NCI-H146 treated with DMSO at 0.1 percent for 48 hours (cell line): Measurements from ENCODE around the gene FRYL.
A peak's percentile ranks its signal among the peaks of the same experiment; 100 is the strongest.
"Not testable (repeated sequence)": the region's sequence is repeated elsewhere in the genome, so short reads cannot be mapped to it uniquely, and the experiment has no call there.

Experiments used
- DNase-seq: peaks from one replicate; lab custom pipeline; 2025; ENCODE audit not compliant: unreplicated experiment; lab: John Stamatoyannopoulos, UW

FRYL gene

GRCh38 chr4:48786549-48786948 lies 6.5 kb upstream of the FRYL start:
- DNase-seq: no peak

GRCh38 chr4:48785302-48785701 lies 5.2 kb upstream of the FRYL start:
- DNase-seq: no peak

- peak; percentile 48 for DNase-seq
Measured at GRCh38 chr4:48781968-48782367, 1.9 kb upstream of the FRYL start.

- DNase-seq: peak; percentile 48
Measured at GRCh38 chr4:48780865-48781214, 761 bp upstream of the FRYL start.

DNA sequence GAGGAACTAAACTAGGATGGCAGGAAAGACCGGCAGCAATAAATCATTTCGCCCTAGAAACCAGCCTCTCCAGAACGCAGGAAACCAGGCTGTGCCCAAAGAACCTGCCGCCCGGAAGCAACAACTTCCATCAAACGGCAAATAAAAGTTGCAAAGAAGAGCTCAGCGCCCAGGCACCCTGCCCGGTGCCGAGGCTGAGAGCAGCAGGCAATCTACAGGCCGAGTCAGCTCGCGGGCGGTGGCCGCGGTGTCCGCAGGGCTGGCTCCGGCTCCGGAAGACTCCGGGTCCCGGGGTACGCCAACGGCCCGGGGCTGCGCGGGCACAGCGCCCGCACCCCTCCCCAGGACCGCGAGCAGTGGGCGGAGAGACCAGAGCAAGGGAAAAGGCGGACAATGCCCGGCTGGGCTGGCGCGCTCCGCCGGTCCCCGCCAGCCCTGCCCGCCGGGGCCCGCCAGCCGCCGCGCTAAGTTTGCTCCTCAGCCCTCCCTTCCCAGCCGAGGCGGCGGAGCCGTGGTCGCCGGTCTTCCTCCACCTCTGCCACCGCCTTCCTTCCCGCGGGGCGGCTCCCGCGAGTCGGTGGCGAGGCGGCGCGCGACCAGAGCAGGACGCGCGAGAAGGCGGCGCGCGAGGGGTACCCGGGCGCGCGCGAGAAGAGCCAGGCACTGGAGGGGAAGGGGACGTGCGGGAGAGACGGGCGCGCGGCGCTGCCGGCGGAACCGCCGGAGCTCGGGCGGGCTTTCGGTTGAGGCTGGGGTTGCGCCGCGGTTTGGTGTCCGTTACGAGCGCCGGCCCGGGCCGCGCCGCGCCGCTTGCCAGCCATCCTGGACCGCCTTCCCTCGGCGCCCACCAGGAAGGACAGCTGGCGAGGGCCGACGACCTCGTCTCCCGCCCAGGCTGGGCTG lies 733 bp downstream of the FRYL start:
- DNase-seq: peak; percentile 43

GRCh38 chr4:48778431-48779094 lies 1.5 kb downstream of the FRYL start:
- no peak for DNase-seq

DNA sequence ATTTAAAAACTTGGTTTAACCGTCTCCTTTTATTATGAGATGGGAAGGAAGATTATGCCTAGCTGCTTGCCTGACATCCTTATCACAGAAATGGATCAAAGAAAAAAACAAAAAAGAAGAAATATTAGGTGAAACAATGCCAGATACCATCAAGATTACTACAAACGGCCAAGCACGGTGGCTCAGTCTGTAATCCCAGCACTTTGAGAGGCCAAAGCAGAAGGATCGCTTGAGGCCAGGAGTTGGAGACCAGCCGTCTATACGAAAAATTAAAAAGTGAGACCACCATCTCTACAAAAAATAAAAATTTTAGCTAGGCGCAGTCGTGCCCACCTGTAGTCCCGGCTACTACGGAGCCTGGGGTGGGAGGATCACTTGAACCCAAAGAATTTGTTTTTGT lies 2.3 kb downstream of the FRYL start:
- no peak for DNase-seq

- no peak for DNase-seq
Measured at GRCh38 chr4:48774760-48775710, 5.0 kb downstream of the FRYL start.

GRCh38 chr4:48772556-48772955 lies 7.5 kb downstream of the FRYL start:
- no peak for DNase-seq

- DNase-seq: no peak
Measured at GRCh38 chr4:48767055-48767929, 12.8 kb downstream of the FRYL start.

- DNase-seq: no peak
Measured at GRCh38 chr4:48766131-48766792, 13.8 kb downstream of the FRYL start.

DNA sequence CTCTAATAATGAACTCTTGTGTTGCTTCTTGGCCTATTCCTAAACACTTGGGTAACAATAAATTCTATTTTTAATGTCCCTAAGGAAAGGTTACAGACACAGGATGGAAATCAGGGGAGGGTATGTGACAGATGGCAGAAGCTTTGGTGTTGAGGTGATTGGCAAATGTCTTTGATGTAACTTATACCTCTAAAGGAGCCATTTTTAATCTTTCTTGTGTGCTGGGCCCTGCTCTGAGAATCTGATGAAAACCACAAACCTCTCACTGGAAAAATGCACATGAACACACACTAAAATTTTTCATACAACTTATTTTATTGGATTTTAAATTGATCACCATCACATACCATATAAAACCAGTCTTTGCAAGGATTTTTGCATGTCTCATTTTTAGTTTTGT lies 17.7 kb downstream of the FRYL start:
- DNase-seq: no peak

GRCh38 chr4:48761286-48761685 lies 18.8 kb downstream of the FRYL start:
- DNase-seq: no peak

DNA sequence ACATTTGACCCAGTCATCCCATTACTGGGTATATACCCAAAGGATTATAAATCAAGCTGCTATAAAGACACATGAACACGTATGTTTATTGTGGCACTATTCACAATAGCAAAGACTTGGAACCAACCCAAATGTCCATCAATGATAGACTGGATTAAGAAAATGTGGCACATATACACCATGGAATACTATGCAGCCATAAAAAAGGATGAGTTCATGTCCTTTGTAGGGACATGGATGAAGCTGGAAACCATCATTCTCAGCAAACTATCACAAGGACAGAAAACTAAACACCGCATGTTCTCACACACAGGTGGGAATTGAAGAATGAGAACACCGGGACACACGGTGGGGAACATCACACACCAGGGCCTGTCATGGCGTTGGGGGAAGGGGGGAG lies 21.4 kb downstream of the FRYL start:
- DNase-seq: not testable (repeated sequence)

DNA sequence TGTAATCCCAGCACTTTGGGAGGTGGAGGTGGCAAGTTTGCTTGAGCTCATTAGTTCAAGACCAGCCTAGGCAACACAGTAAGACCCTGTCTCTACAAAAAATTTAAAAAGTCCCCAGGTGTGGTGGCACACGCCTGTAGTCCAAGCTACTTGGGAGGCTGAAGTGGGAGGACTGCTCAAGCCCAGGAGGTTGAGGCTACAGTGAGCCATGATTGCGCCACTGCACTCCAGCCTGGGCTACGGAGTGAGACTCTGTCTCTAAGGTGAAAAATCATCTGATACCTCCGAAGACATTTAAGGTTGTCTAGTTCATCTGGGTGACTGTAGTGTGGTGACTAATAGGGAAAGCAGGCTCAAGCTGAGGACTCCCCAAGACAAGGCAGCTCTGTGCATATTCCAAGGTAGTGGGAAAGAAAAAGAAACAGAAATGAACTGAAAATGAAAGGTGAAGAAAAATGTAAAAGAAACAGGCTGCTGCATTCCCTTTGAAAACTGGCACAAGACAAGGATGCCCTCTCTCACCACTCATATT lies 23.3 kb downstream of the FRYL start:
- no peak for DNase-seq

DNA sequence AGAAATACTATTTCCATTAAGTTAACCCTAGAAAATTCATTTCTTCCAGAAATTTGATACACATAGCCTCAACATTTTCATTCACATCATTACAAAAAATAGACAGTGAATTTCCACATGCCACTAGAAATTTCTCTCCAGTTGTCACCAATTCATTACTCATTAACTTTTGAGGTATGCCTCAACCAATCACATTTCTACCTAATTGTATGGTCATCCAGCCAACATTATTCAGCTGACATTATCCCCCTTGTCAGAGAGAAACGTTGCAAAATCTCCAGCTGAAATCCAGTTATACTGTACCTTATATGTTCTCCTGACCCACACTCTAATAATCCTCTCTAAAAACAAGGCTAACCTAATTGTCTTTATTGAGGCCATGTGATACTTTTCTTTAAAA lies 24.8 kb downstream of the FRYL start:
- no peak for DNase-seq

GRCh38 chr4:48753159-48753558 lies 26.9 kb downstream of the FRYL start:
- no peak for DNase-seq

DNA sequence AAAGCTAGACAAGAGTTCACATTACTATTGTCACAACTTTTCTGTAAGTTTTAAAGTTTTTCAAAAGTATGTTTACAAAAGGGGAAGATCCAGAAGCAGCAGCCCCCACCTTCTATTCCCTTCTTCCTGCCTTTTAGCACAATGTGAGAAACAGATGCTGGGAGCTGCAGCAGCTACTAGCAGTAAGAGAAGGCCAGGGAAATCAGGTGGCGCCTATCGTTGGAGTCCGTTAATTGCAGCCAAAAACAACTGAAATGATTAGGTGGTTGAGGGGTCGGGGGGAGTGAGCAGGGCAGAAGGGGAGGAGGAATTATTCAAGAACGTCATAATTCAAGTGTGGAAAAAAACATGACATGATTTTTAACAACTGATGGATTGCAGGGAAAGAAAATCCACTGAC lies 27.4 kb downstream of the FRYL start:
- no peak for DNase-seq

DNA sequence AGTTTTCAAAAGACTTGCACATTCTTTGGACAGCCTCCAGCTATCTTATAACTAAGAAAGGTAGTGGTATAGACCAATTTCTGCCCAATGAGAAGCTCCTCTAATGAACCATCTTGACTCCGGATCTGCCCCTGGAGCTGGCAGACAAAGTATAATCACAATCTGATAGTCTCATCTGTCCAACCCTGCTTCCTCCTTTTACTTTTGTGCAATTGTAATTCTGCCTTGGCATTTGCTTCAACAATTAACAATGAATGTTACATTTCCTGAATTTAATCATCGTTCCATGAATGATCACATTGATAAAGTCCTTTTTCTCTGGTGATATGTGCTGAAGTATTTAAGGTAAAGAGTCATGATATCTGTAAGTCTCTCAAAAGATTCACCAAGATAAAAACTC lies 27.8 kb downstream of the FRYL start:
- no peak for DNase-seq
